K562 (cell line): ENCODE results near the gene SLC22A7. TPM values are rescaled to one million over a fixed set of nuclear protein-coding genes. Genes with fewer than 3 reads are reported as not detected.

Source experiments
- ATAC-seq: fragments of 200-7000 bp; cut with Tn5 transposase; 3 replicates; pipeline ENCODE4 v1.9.1; 2020; ENCODE audit warnings: moderate library complexity
- BruUV-seq: library from RNA; stranded (reverse); fragments of 400-500 nt; replicated peaks from 2 replicates; lab custom pipeline; 2021; lab: Mats Ljungman, UMichigan
- CTCF ChIA-PET: fragments of 300-600 bp; formaldehyde crosslinking; extraction: SDS; loops from one replicate; lab custom pipeline; 2021; ENCODE audit warnings: low intra/inter-chr PET ratio; lab: Yijun Ruan, JAX
- POLR2A ChIA-PET: fragments of 300-600, 350-650 bp; sonication (Branson Sonifier 250); formaldehyde crosslinking; extraction: SDS; loops from one replicate; lab custom pipeline; 2021; ENCODE audit warnings: antibody characterized with exemption, inconsistent platforms; lab: Yijun Ruan, JAX
- DNase-seq, 4 experiments: peaks; one replicate each; pipeline versions ENCODE4 v3.0.0 to v3.0.0-alpha.2; 2011 to 2018; ENCODE audit warnings: low spot score in 3 of 4, mixed read lengths in 3 of 4; ENCODE audit errors: extremely low read depth in 1 of 4
- FAIRE-seq: peaks from 2 replicates; lab custom pipeline; 2011; peaks lifted over from hg19 to GRCh38; lab: Jason Lieb, UNC
- H2AFZ ChIP-seq: 2 replicates; pipeline ENCODE4 v1.6.0; 2011; ENCODE audit warnings: low read depth, low read length, control low read depth, inconsistent platforms
- H3K27ac ChIP-seq: fragments of 200-600 bp; 3 replicates; pipeline ENCODE4 v1.8.0; 2011; ENCODE audit warnings: low read depth, mild to moderate bottlenecking, control low read depth, inconsistent platforms, low read length, moderate library complexity, mixed read lengths; ENCODE audit errors: extremely low read depth
- H3K27me3 ChIP-seq, 2 experiments: fragments of 300-600 bp in 1 of 2; 2 replicates in 1 of 2; 3 replicates in 1 of 2; pipeline versions ENCODE4 v1.6.0 to v1.8.0; 2011; ENCODE audit warnings: inconsistent platforms in 2 of 2, low read length in 2 of 2, mild to moderate bottlenecking in 1 of 2, mixed read lengths in 1 of 2, moderate library complexity in 1 of 2; ENCODE audit not compliant: control insufficient read depth in 2 of 2, insufficient read depth in 2 of 2
- H3K36me3 ChIP-seq: fragments of 300-600 bp; 3 replicates; pipeline ENCODE4 v1.8.0; 2011; ENCODE audit warnings: mild to moderate bottlenecking, low read length, inconsistent platforms; ENCODE audit not compliant: control insufficient read depth, insufficient read depth
- H3K4me1 ChIP-seq, 2 experiments: fragments of 200-600 bp in 1 of 2; replicated peaks in 1 of 2; 2 replicates in 1 of 2; 3 replicates in 1 of 2; pipeline versions ENCODE4 v1.5.1 to v1.8.0; 2011; ENCODE audit warnings: inconsistent platforms in 2 of 2, low read length in 2 of 2, mild to moderate bottlenecking in 1 of 2, mixed read lengths in 1 of 2, moderate library complexity in 1 of 2; ENCODE audit not compliant: control insufficient read depth in 2 of 2, insufficient read depth in 2 of 2
- H3K4me2 ChIP-seq: 2 replicates; pipeline ENCODE4 v1.6.1; 2011; ENCODE audit warnings: low read length, control low read depth, inconsistent platforms, mixed read lengths; ENCODE audit not compliant: insufficient read depth
- H3K4me3 ChIP-seq: fragments of 200-600 bp; sonication (generic), shearing (Covaris generic); 2 replicates; pipeline ENCODE4 v1.5.1; 2016; ENCODE audit warnings: control low read depth, inconsistent platforms
- H3K79me2 ChIP-seq: fragments of 200-600 bp; 3 replicates; pipeline ENCODE4 v1.8.0; 2011; ENCODE audit warnings: low read length, inconsistent platforms; ENCODE audit not compliant: control insufficient read depth, insufficient read depth
- H3K9ac ChIP-seq, 2 experiments: 2 replicates each; pipeline versions ENCODE4 v1.6.0 to v1.6.1; 2011; ENCODE audit warnings: low read depth in 2 of 2, low read length in 2 of 2, control low read depth in 1 of 2, inconsistent platforms in 1 of 2, mild to moderate bottlenecking in 1 of 2, mixed read lengths in 1 of 2; ENCODE audit not compliant: insufficient read depth in 1 of 2
- H3K9me1 ChIP-seq: one replicate; pipeline ENCODE4 v1.6.0; 2011; ENCODE audit warnings: inconsistent platforms, mild to moderate bottlenecking, low read length, moderate library complexity; ENCODE audit not compliant: control insufficient read depth, insufficient read depth
- H3K9me3 ChIP-seq: replicated peaks from 2 replicates; pipeline ENCODE4 v1.5.1; 2011; ENCODE audit warnings: low read depth, low read length, inconsistent platforms; ENCODE audit not compliant: control insufficient read depth, insufficient read depth
- H4K20me1 ChIP-seq: replicated peaks from 2 replicates; pipeline ENCODE4 v1.6.1; 2011; ENCODE audit warnings: low read length, inconsistent platforms, mixed read lengths; ENCODE audit not compliant: control insufficient read depth, insufficient read depth
- CTBP1 ChIP-seq: fragments of 450-650 bp; IDR thresholded peaks from 2 replicates; pipeline ENCODE4 v1.6.1; 2016; ENCODE audit warnings: borderline replicate concordance
- ELF2 ChIP-seq: fragments of 250-450 bp; sonication (Bioruptor Pico); IDR thresholded peaks from 2 replicates; pipeline ENCODE4 v1.5.0; 2021; ENCODE audit warnings: mild to moderate bottlenecking
- FOSL1 ChIP-seq: fragments of 200-800 bp; sonication (Bioruptor generic); conservative IDR thresholded peaks from 2 replicates; pipeline ENCODE4 v1.6.1; 2016; ENCODE audit warnings: missing genetic modification characterization, missing compliant biosample characterization
- JUN ChIP-seq, 2 experiments: sonication (generic) in 1 of 2; formaldehyde crosslinking in 1 of 2; IDR thresholded peaks; 2 replicates each; pipeline versions ENCODE4 v1.6.1 to v1.8.0; 2012 to 2022; ENCODE audit warnings: borderline replicate concordance in 2 of 2, mild to moderate bottlenecking in 2 of 2, improper control_type of control experiment in 1 of 2, low read depth in 1 of 2, low read length in 1 of 2, missing genetic modification reagents in 1 of 2
- JUND ChIP-seq, 2 experiments: IDR thresholded peaks; 2 replicates in 1 of 2; 3 replicates in 1 of 2; pipeline ENCODE4 v1.6.1; 2011; ENCODE audit warnings: borderline replicate concordance in 2 of 2, low read depth in 2 of 2, low read length in 2 of 2, improper control_type of control experiment in 1 of 2, missing biosample characterization in 1 of 2, missing genetic modification characterization in 1 of 2, missing genetic modification reagents in 1 of 2
- MEIS2 ChIP-seq: fragments of 450-650 bp; IDR thresholded peaks from 2 replicates; pipeline ENCODE4 v1.6.1; 2014; ENCODE audit warnings: mild to moderate bottlenecking; ENCODE audit not compliant: partially characterized antibody
- NCOA1 ChIP-seq: fragments of 450-650 bp; IDR thresholded peaks from 2 replicates; pipeline ENCODE4 v1.6.1; 2016; ENCODE audit warnings: low read depth
- PHF21A ChIP-seq: fragments of 450-650 bp; IDR thresholded peaks from 2 replicates; pipeline ENCODE4 v1.6.1; 2017; ENCODE audit warnings: low read depth, borderline replicate concordance
- ZNF589 ChIP-seq: fragments of 200-800 bp; sonication (Bioruptor generic); IDR thresholded peaks from 2 replicates; pipeline ENCODE4 v1.6.1; 2016; ENCODE audit warnings: low read depth, missing genetic modification characterization, missing compliant biosample characterization
- WGBS: fragments of 100-300 bp; shearing (Covaris generic); methylation state at CpG from one replicate; pipeline ENCODE4 v1.1.6; 2016; ENCODE audit warnings: low coverage, mixed read lengths; ENCODE audit not compliant: insufficient coverage; ENCODE audit errors: missing lambda C conversion rate; 5-methylcytosine and 5-hydroxymethylcytosine counted together
- in situ Hi-C: fragments of 300-500 bp; cut with MboI; formaldehyde crosslinking; loops from 4 replicates; pipeline ENCODE4 v1.15.0; 2018; ENCODE audit warnings: inconsistent platforms, mixed read lengths
- intact Hi-C: fragments of 100-400 bp; cut with micrococcal nuclease; formaldehyde crosslinking; loops from 2 replicates; pipeline ENCODE4 v1.14.2; 2022
- polyA plus RNA-seq, 8 experiments: library from polyadenylated mRNA; depleted of rRNA in 4 of 8; stranded (reverse) in 5 of 8; unstranded in 3 of 8; fragments of >200 nt; fragmentation: Nextera tagmentation in 2 of 8; fragmentation: Illumina TruSeq in 1 of 8; extraction: Ambion mirVana in 2 of 8; extraction: Trizol in 1 of 8; gene quantifications; 2 replicates each; pipeline versions ENCODE4 v1.2.1 to v1.2.3, GENCODE V29; 2011 to 2014; ENCODE audit warnings: inconsistent platforms in 1 of 8, missing spikeins in 1 of 8
- total RNA-seq, 7 experiments: library from RNA; depleted of rRNA in 6 of 7; stranded (reverse); fragments of >200 nt in 6 of 7; fragmentation: Illumina TruSeq in 2 of 7; extraction: Trizol in 2 of 7; gene quantifications; 2 replicates each; pipeline versions ENCODE4 v1.2.1 to v1.2.3, GENCODE V29; 2011 to 2021; ENCODE audit warnings: low replicate concordance in 1 of 7
- TF ChIP-seq, protein P1 (sequence below), 2 experiments: fragments of 450-650 bp in 1 of 2; sonication (generic) in 1 of 2; formaldehyde crosslinking in 1 of 2; IDR thresholded peaks in 1 of 2; conservative IDR thresholded peaks in 1 of 2; 2 replicates each; pipeline versions ENCODE4 v1.6.1 to v1.8.1; 2016 to 2023; ENCODE audit warnings: mild to moderate bottlenecking in 2 of 2, moderate library complexity in 2 of 2, inconsistent platforms in 1 of 2, missing genetic modification reagents in 1 of 2
- TF ChIP-seq, protein P2 (sequence below): fragments of 450-650 bp; IDR thresholded peaks from 2 replicates; pipeline ENCODE4 v1.6.1; 2016

SLC22A7 gene
- total and polyA plus RNA-seq, 9 of the 15 experiments (the other 6 are each of a cell fraction or from before 2014, with no cell fraction given): not detected

DNA sequence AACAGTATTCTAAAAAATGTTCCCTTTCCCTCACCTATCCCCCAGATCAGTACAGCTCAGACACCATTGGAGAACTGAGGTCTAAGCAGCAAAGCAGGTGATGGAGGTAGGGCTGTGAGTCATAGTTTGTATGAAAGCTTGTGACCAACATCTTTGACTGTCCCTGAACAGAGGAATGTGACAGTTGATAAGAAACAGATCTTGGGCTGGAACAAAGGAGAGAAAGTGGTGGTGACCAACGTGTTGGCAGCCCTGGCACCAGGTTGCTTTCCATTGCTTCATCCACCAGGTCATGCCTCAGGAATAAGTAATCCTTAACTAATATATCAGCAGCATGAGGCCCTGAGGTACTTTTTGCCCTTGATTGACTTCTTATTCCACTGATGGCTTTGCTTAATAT is 30.5 kb downstream of the SLC22A7 start:
- FAIRE-seq (no peak), ATAC-seq (peak; percentile 63; the same call in 2 of the 3 replicates), DNase-seq (peak in 2 of 4 experiments; percentile 27 to 37)
- Histone ChIP-seq H3K36me3 (no peaks in the 10 kb centered on the region), H4K20me1 (no peaks in the 10 kb centered on the region), H3K4me2 (no peak overlapping the region), H3K9me3 (no peaks in the 10 kb centered on the region), H3K9ac (no peak overlapping the region), H3K27me3 (peaks cover 4 to 7% of the 10 kb centered on the region in 2 experiments; a peak in 1 of 5 replicates), H3K27ac (no peak overlapping the region), H2AFZ (no peak overlapping the region), H3K4me3 (no peak overlapping the region), H3K9me1 (no peaks in the 10 kb centered on the region), H3K4me1 (no peaks in the 10 kb centered on the region; a peak in 1 of 5 replicates), H3K79me2 (no peaks in the 10 kb centered on the region)
- 0% methylated on average over 1 of the region's 1 CpG for WGBS
- ChIA-PET CTCF (no interaction called here), POLR2A (interaction anchor here (0.6 to 1.7 kb wide), 6 partner anchors 10 to 408 kb away, joined by 3 to 6 read pairs (median 3); partner anchors contain the start of gene CRIP3)
- intact Hi-C loops: no loop called here
- TF ChIP-seq ZNF589 (CRISPR knock-in tag): 0 out of 2 replicates have a peak, but pooled peaks have one; percentile 31
- 0 out of 2 replicates have a peak, but pooled peaks have one; percentile 41 for TF ChIP-seq JUN (IDR thresholded peaks at IDR 0.05; ENCODE audit: borderline replicate concordance, low read depth, low read length)
- no peak for TF ChIP-seq JUN (CRISPR knock-in tag; IDR thresholded peaks at IDR 0.05; ENCODE audit: borderline replicate concordance)
- TF ChIP-seq JUND (IDR thresholded peaks at IDR 0.05; ENCODE audit: borderline replicate concordance, low read depth, low read length): peak; percentile 75; the same call in 1 of the 2 replicates
- peak; percentile 50; the same call in 1 of the 3 replicates for TF ChIP-seq JUND (tag; IDR thresholded peaks at IDR 0.05; ENCODE audit: borderline replicate concordance, low read depth, low read length)
- TF ChIP-seq FOSL1 (tag): peak; percentile 51
- TF ChIP-seq ELF2 (CRISPR knock-in tag): no peak
- peak; percentile 66 for TF ChIP-seq CTBP1
- TF ChIP-seq, protein P1, sequence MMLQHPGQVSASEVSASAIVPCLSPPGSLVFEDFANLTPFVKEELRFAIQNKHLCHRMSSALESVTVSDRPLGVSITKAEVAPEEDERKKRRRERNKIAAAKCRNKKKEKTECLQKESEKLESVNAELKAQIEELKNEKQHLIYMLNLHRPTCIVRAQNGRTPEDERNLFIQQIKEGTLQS (IDR thresholded peaks at IDR 0.05): peak; percentile 51; the same call in 1 of the 2 replicates
- TF ChIP-seq, protein P1 (CRISPR knock-in tag; conservative IDR thresholded peaks at IDR 0.05): no peak
- no peak for TF ChIP-seq NCOA1
- peak; percentile 30 for TF ChIP-seq MEIS2
- no peak for TF ChIP-seq PHF21A
- TF ChIP-seq, protein P2, sequence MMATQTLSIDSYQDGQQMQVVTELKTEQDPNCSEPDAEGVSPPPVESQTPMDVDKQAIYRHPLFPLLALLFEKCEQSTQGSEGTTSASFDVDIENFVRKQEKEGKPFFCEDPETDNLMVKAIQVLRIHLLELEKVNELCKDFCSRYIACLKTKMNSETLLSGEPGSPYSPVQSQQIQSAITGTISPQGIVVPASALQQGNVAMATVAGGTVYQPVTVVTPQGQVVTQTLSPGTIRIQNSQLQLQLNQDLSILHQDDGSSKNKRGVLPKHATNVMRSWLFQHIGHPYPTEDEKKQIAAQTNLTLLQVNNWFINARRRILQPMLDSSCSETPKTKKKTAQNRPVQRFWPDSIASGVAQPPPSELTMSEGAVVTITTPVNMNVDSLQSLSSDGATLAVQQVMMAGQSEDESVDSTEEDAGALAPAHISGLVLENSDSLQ: peak; percentile 22; the same call in 1 of the 2 replicates
- in situ Hi-C loops: no loop called here
- BruUV-seq: no TSS peak
